ENCODE measurements around the gene FNDC3A. TPM values are rescaled to one million over a fixed set of nuclear protein-coding genes. Genes with fewer than 3 reads are reported as not detected.

Gene FNDC3A
- polyA plus RNA-seq, 1 donor from 2014 or later = 8.9 TPM

DNA sequence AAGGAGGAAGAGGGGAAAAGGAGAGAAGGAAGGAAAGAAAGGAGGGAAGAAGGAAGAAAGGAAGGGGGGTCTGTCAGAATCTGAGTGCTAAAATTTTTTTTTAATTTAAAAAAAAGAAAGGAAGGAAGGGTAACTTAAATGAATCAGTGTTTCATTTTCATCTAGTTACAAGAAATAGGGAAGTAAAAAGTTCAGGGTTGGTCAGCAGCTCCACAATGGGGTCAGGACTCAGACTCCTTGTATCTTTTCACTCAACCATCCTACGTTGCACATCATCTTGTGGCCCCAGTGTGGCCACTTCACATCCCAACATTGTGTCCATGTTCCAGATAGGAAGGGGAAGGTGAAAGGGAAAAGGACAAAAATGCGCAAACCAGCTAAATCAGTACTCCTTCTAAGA, 14.3 kb upstream of the FNDC3A start:
- H3K4me1 Mint-ChIP-seq = peaks cover 1 to 4% (median 3%) of the 10 kb centered on the region in 3 donors
- H3K4me3 Mint-ChIP-seq = peak overlapping the region in 1 of 4 donors; percentile 45
- no peak overlapping the region for H3K27ac Mint-ChIP-seq
- no peaks in the 10 kb centered on the region for H3K9me3 Mint-ChIP-seq
- peaks cover 2% of the 10 kb centered on the region for H3K36me3 Mint-ChIP-seq
- no peaks in the 10 kb centered on the region for H3K27me3 Mint-ChIP-seq

DNA sequence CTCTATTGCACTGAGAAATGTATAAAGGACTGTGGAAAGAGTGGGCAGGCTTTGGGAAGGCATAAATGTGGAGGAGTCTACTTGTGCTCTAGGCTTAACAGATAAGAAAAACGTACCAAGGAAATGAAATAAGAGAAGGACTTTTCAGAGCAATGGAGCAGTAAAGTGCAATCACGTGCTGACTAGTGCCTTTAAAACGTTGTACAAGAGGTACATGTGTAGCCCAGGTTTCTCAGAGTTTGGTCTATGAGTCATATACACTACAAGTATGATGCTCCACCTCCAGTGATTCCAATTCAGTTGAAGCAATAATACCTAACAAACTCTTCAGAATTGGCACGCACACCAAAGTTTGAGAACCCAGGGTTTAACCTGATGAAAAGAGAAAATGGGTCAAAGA, 13.4 kb upstream of the FNDC3A start:
- Mint-ChIP-seq H3K9me3 (no peaks in the 10 kb centered on the region), H3K4me1 (peaks cover 1 to 4% (median 3%) of the 10 kb centered on the region in 3 donors), H3K4me3 (no peak overlapping the region), H3K36me3 (peaks cover 2% of the 10 kb centered on the region), H3K27ac (no peak overlapping the region), H3K27me3 (no peaks in the 10 kb centered on the region)

- no peaks in the 10 kb centered on the region for H3K9me3 Mint-ChIP-seq
- no peak overlapping the region for H3K27ac Mint-ChIP-seq
- H3K4me3 Mint-ChIP-seq = no peak overlapping the region
- H3K4me1 Mint-ChIP-seq = peaks cover 1 to 4% (median 3%) of the 10 kb centered on the region in 3 donors
- H3K36me3 Mint-ChIP-seq = peaks cover 2% of the 10 kb centered on the region
- no peaks in the 10 kb centered on the region for H3K27me3 Mint-ChIP-seq
These were observed 10.0 kb upstream of the FNDC3A start for GRCh38 chr13:48965736-48966135.

GRCh38 chr13:48969685-48970084, 6.0 kb upstream of the FNDC3A start:
- Mint-ChIP-seq H3K4me3 (no peak overlapping the region), H3K4me1 (peaks cover 0 to 5% (median 0%) of the 10 kb centered on the region in 3 donors), H3K27ac (peak overlapping the region in 1 of 3 donors; percentile 13), H3K36me3 (peaks cover 6% of the 10 kb centered on the region), H3K27me3 (no peaks in the 10 kb centered on the region), H3K9me3 (peaks cover 9 to 20% (median 16%) of the 10 kb centered on the region in 3 donors)

GRCh38 chr13:48973845-48974431, 1.8 kb upstream of the FNDC3A start:
- peaks cover 9 to 20% (median 17%) of the 10 kb centered on the region in 3 donors for H3K9me3 Mint-ChIP-seq
- H3K4me3 Mint-ChIP-seq = peak overlapping the region in 3 of 4 donors; percentile 96 to 99 (median 96)
- no peaks in the 10 kb centered on the region for H3K27me3 Mint-ChIP-seq
- peaks cover 13 to 18% (median 14%) of the 10 kb centered on the region in 3 donors for H3K4me1 Mint-ChIP-seq
- peak overlapping the region in 1 of 3 donors; percentile 30 for H3K27ac Mint-ChIP-seq
- peaks cover 6% of the 10 kb centered on the region for H3K36me3 Mint-ChIP-seq

- peak overlapping the region; percentile 96 to 98 (median 96) for H3K27ac Mint-ChIP-seq
- H3K27me3 Mint-ChIP-seq = no peaks in the 10 kb centered on the region
- H3K4me3 Mint-ChIP-seq = peak overlapping the region; percentile 83 to 99 (median 96)
- H3K36me3 Mint-ChIP-seq = peaks cover 6% of the 10 kb centered on the region
- H3K9me3 Mint-ChIP-seq = peaks cover 9 to 20% (median 17%) of the 10 kb centered on the region in 3 donors
- H3K4me1 Mint-ChIP-seq = peaks cover 25 to 29% (median 26%) of the 10 kb centered on the region in 3 donors
These were observed 434 bp upstream of the FNDC3A start for GRCh38 chr13:48975101-48975855.

DNA sequence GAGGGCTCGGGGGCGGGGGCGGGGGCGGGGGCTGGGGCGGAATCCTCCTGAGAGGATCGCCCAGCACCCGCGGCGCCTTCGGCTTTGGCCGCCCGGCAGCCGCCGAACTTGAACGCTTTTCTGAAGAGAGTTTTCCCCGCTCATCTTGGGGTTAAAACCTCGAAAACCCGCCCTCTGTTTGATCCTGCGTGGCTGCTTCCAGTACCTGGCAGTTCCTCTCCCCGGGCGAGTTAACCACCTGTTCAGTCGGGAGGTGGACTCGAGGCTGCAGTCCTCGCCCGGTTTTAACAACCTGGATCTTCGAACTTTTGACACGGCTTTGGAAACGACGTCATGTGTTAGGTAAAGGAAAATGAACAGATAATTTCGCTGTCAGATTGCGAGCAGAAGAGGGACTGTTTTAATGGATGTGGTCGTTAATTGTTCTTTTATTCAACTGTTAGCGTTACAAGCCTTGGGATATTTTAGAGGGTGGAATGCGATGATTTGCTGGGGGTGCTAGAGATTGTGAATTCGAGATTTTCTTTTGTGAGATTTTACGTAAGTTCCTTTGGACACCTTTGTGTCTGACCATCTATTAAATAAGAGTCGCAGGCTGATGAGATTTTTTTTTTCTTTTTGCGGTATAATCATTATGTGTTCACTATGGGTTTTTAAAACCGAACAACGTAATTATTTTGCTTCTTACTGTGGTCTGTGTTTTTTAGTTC, 1.0 kb downstream of the FNDC3A start:
- H3K4me3 Mint-ChIP-seq = peak overlapping the region; percentile 97 to 99 (median 98)
- peaks cover 6% of the 10 kb centered on the region for H3K36me3 Mint-ChIP-seq
- peaks cover 26 to 41% (median 33%) of the 10 kb centered on the region in 3 donors for H3K4me1 Mint-ChIP-seq
- peak overlapping the region; percentile 91 to 96 (median 96) for H3K27ac Mint-ChIP-seq
- H3K9me3 Mint-ChIP-seq = peaks cover 9 to 20% (median 15%) of the 10 kb centered on the region in 3 donors
- H3K27me3 Mint-ChIP-seq = no peaks in the 10 kb centered on the region

DNA sequence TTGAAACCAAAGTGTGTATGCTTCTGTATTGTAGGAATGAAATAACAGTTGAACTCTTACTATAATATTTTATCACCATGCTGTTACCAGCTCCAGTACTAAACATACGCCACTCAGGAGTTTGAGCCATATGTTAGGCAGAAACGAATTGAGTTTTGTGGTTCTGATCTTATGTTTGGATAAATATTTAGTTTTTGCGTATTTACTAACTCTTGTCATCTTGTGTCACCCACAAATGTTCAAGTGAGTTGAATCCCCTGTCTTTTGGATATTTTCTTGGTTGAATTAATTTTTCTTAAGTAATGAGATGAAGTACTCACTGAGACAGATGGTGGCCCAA, 1.5 kb downstream of the FNDC3A start:
- H3K36me3 Mint-ChIP-seq = peaks cover 6% of the 10 kb centered on the region
- H3K4me3 Mint-ChIP-seq = peak overlapping the region; percentile 97 to 99 (median 98)
- peak overlapping the region; percentile 91 to 96 (median 96) for H3K27ac Mint-ChIP-seq
- H3K27me3 Mint-ChIP-seq = no peaks in the 10 kb centered on the region
- H3K4me1 Mint-ChIP-seq = peaks cover 26 to 41% (median 33%) of the 10 kb centered on the region in 3 donors
- peaks cover 9 to 20% (median 15%) of the 10 kb centered on the region in 3 donors for H3K9me3 Mint-ChIP-seq

GRCh38 chr13:48977973-48978372, 2.3 kb downstream of the FNDC3A start:
- H3K27me3 Mint-ChIP-seq = no peaks in the 10 kb centered on the region
- H3K36me3 Mint-ChIP-seq = peaks cover 6% of the 10 kb centered on the region
- H3K9me3 Mint-ChIP-seq = peaks cover 7 to 17% (median 10%) of the 10 kb centered on the region in 3 donors
- peak overlapping the region; percentile 76 to 99 (median 90) for H3K4me3 Mint-ChIP-seq
- peaks cover 29 to 45% (median 33%) of the 10 kb centered on the region in 3 donors for H3K4me1 Mint-ChIP-seq
- peak overlapping the region in 2 of 3 donors; percentile 91 to 96 for H3K27ac Mint-ChIP-seq

DNA sequence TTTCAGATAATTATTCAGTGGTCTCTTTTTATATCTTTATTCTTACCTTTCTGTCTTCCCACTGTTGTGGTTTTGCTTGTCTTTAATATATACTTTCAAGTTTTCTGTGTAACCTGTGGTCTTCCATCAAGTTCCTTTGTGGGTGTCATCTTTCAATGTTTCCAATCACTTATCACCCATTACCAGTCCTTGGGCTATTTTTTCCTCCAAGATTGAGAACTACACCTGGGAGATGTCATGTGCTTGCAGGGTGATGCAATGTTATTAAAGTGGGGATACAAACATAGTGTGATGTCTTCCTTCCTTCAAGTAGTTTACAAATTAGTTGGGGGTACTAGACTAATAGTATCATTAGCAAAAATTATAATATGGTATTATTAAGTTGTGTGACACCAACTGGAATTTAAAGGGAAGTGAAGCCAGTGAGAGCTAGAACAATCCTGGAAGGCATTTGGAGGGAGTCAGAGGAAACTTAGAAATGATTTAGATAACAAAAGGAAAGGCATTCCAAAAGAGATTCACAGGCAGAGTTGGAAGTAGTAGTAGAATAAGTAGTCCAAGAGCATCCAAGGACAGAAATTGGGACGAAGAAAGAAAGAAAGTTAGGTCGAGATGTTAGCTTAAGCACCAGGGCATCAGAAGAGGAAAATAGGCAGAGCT, 3.4 kb downstream of the FNDC3A start:
- Mint-ChIP-seq H3K9me3 (peaks cover 0 to 7% (median 3%) of the 10 kb centered on the region in 3 donors), H3K4me3 (peak overlapping the region; percentile 8 to 81 (median 70)), H3K27me3 (no peaks in the 10 kb centered on the region), H3K36me3 (no peaks in the 10 kb centered on the region), H3K4me1 (peaks cover 29 to 45% (median 37%) of the 10 kb centered on the region in 3 donors), H3K27ac (peak overlapping the region; percentile 36 to 84 (median 63))

- peaks cover 25 to 45% (median 37%) of the 10 kb centered on the region in 3 donors for H3K4me1 Mint-ChIP-seq
- peak overlapping the region; percentile 36 to 91 (median 61) for H3K27ac Mint-ChIP-seq
- H3K4me3 Mint-ChIP-seq = peak overlapping the region; percentile 40 to 81 (median 60)
- H3K27me3 Mint-ChIP-seq = no peaks in the 10 kb centered on the region
- no peaks in the 10 kb centered on the region for H3K9me3 Mint-ChIP-seq
- H3K36me3 Mint-ChIP-seq = no peaks in the 10 kb centered on the region
These were observed 4.2 kb downstream of the FNDC3A start for GRCh38 chr13:48979892-48980291.

- H3K4me1 Mint-ChIP-seq = peaks cover 31 to 40% (median 33%) of the 10 kb centered on the region in 3 donors
- H3K27ac Mint-ChIP-seq = no peak overlapping the region
- no peaks in the 10 kb centered on the region for H3K27me3 Mint-ChIP-seq
- no peaks in the 10 kb centered on the region for H3K9me3 Mint-ChIP-seq
- H3K36me3 Mint-ChIP-seq = peaks cover 1% of the 10 kb centered on the region
- H3K4me3 Mint-ChIP-seq = no peak overlapping the region
These were observed 7.6 kb downstream of the FNDC3A start for GRCh38 chr13:48983331-48983730.

- no peaks in the 10 kb centered on the region for H3K9me3 Mint-ChIP-seq
- H3K27me3 Mint-ChIP-seq = no peaks in the 10 kb centered on the region
These were observed 10.0 kb downstream of the FNDC3A start for GRCh38 chr13:48985756-48986155.

DNA sequence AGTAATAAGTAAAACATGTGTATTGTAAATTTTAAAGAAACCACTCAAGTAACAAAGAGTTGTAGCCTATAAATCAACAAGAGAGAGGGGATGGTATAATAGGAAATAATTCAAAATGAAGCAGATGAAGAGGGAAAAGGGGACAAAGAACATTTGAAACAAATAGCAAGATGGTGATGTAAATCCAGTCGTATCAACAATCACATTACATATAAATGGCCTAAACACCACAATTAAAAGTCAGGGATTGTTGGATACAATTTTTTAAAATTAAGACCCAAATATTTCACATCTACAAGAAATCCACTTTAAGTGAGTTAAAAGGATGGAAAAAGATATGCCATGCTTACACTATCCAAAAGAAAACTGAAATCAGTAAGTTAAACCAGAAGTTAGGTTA, 15.2 kb downstream of the FNDC3A start:
- Mint-ChIP-seq H3K4me1 (peaks cover 15 to 20% (median 15%) of the 10 kb centered on the region in 3 donors), H3K36me3 (peaks cover 4% of the 10 kb centered on the region), H3K9me3 (no peaks in the 10 kb centered on the region), H3K27me3 (no peaks in the 10 kb centered on the region), H3K4me3 (no peak overlapping the region), H3K27ac (no peak overlapping the region)

More at GRCh38 chr13:48985756-48986155, 10.0 kb downstream of the FNDC3A start:
- no peak overlapping the region for H3K4me3 Mint-ChIP-seq
- H3K27ac Mint-ChIP-seq = no peak overlapping the region
- H3K4me1 Mint-ChIP-seq = peaks cover 14 to 21% (median 20%) of the 10 kb centered on the region in 3 donors
- peaks cover 4% of the 10 kb centered on the region for H3K36me3 Mint-ChIP-seq
